Measurements from ENCODE around the gene STYXL1. TPM values are rescaled to one million over a fixed set of nuclear protein-coding genes. Genes with fewer than 3 reads are reported as not detected.
A peak's percentile ranks its signal among the peaks of the same experiment; 100 is the strongest.

STYXL1 gene
- total RNA-seq, 1 donor from 2014 or later = 35.3 TPM

- peaks cover 18% of the 10 kb centered on the region for H3K4me1 Mint-ChIP-seq
Observed at GRCh38 chr7:75967487-75967997, 80.3 kb downstream of the STYXL1 start.

GRCh38 chr7:75967055-75967454 lies 80.7 kb downstream of the STYXL1 start:
- no peaks in the 10 kb centered on the region for H3K27me3 Mint-ChIP-seq (ENCODE audit: low read depth)
- no peak overlapping the region for H3K4me3 Mint-ChIP-seq
- H3K4me1 Mint-ChIP-seq = peaks cover 17% of the 10 kb centered on the region
- peak overlapping the region; percentile 77 for H3K27ac Mint-ChIP-seq
- no peaks in the 10 kb centered on the region for H3K9me3 Mint-ChIP-seq
- H3K36me3 Mint-ChIP-seq = peaks cover 18% of the 10 kb centered on the region
- no peak for TF ChIP-seq CTCF (IDR thresholded peaks at IDR 0.05; ENCODE audit: unreplicated experiment)
- DNase-seq (ENCODE audit: low spot score in 2 of 2, unreplicated experiment in 2 of 2) = no peak

More at GRCh38 chr7:75967487-75967997, 80.3 kb downstream of the STYXL1 start:
- H3K4me3 Mint-ChIP-seq = no peak overlapping the region
- DNase-seq (ENCODE audit: low spot score in 2 of 2, unreplicated experiment in 2 of 2) = no peak
- no peaks in the 10 kb centered on the region for H3K9me3 Mint-ChIP-seq
- H3K27me3 Mint-ChIP-seq (ENCODE audit: low read depth) = no peaks in the 10 kb centered on the region
- TF ChIP-seq CTCF (IDR thresholded peaks at IDR 0.05; ENCODE audit: unreplicated experiment) = no peak
- H3K27ac Mint-ChIP-seq = peak overlapping the region; percentile 77
- peaks cover 22% of the 10 kb centered on the region for H3K36me3 Mint-ChIP-seq

- Mint-ChIP-seq H3K27ac (no peak overlapping the region), H3K4me3 (no peak overlapping the region), H3K36me3 (peaks cover 18% of the 10 kb centered on the region), H3K27me3 (ENCODE audit: low read depth) (no peaks in the 10 kb centered on the region), H3K4me1 (peaks cover 11% of the 10 kb centered on the region), H3K9me3 (no peaks in the 10 kb centered on the region)
- DNase-seq (ENCODE audit: low spot score in 2 of 2, unreplicated experiment in 2 of 2) = no peak
- no peak for TF ChIP-seq CTCF (IDR thresholded peaks at IDR 0.05; ENCODE audit: unreplicated experiment)
Observed at GRCh38 chr7:75966190-75966961, 81.4 kb downstream of the STYXL1 start.

- no peaks in the 10 kb centered on the region for H3K27me3 Mint-ChIP-seq (ENCODE audit: low read depth)
- H3K36me3 Mint-ChIP-seq = peaks cover 19% of the 10 kb centered on the region
- H3K4me1 Mint-ChIP-seq = peaks cover 11% of the 10 kb centered on the region
- H3K27ac Mint-ChIP-seq = no peak overlapping the region
- H3K9me3 Mint-ChIP-seq = no peaks in the 10 kb centered on the region
- no peak for DNase-seq (ENCODE audit: low spot score in 2 of 2, unreplicated experiment in 2 of 2)
- TF ChIP-seq CTCF (IDR thresholded peaks at IDR 0.05; ENCODE audit: unreplicated experiment) = no peak
- no peak overlapping the region for H3K4me3 Mint-ChIP-seq
Observed at GRCh38 chr7:75965617-75966016, 82.2 kb downstream of the STYXL1 start.

GRCh38 chr7:75963381-75963995 lies 84.3 kb downstream of the STYXL1 start:
- H3K27ac Mint-ChIP-seq = peak overlapping the region; percentile 32
- DNase-seq (ENCODE audit: low spot score in 2 of 2, unreplicated experiment in 2 of 2) = no peak

More at GRCh38 chr7:75963381-75963995, 84.3 kb downstream of the STYXL1 start:
- H3K36me3 Mint-ChIP-seq = peaks cover 22% of the 10 kb centered on the region
- H3K4me1 Mint-ChIP-seq = peaks cover 12% of the 10 kb centered on the region
- no peaks in the 10 kb centered on the region for H3K9me3 Mint-ChIP-seq
- no peak for TF ChIP-seq CTCF (IDR thresholded peaks at IDR 0.05; ENCODE audit: unreplicated experiment)
- no peak overlapping the region for H3K4me3 Mint-ChIP-seq
- no peaks in the 10 kb centered on the region for H3K27me3 Mint-ChIP-seq (ENCODE audit: low read depth)
